ENCODE results near the gene TMEM178B. TPM values are rescaled to one million over a fixed set of nuclear protein-coding genes. Genes with fewer than 3 reads are reported as not detected.

Gene TMEM178B
- total RNA-seq, 1 experiment from 2014 or later, result 0.39 TPM

DNA sequence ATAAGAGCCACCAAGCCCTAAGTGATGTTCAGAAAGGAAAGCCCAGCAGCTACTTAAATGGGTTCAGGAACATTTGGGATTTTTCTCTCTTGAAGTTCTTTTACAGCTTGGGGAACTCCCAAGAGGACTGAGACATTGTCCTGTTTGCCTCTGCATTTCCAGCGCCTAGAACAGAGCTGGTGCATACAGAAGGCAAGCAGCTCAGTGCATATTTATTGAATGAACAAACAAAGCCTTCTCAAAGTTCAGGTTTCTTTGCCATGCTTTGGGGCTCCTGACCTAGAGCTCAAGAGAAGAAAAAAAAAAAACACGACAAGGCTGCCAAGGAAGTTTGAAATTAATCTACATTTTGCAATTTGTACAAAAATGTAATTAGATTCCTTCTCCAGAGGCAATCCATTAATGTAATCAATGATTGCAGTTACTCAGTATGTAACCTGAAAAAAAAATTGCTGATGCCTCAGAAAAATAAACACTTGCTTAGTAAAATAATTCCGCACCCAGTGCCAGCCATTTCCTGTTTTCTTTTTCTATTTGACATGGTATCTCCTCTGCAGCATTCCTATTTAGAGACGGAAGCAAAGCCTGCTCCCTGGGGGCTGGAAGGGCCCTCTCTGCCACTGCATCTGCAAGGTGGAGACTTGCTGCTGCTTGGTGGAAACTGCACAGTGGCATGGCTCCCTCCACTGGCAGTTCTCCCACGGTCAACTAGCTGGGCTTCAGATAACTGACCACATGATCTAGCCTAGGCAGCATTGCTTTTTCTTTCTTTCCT, 157.3 kb downstream of the TMEM178B start:
- Histone ChIP-seq H3K9me3 (ENCODE audit: control insufficient read depth, insufficient read depth, low read depth, low read length) (no peaks in the 10 kb centered on the region), H3K27me3 (ENCODE audit: control insufficient read depth, insufficient read depth, low read length) (peaks cover 3% of the 10 kb centered on the region; the same call in 1 of the 2 replicates), H3K4me3 (ENCODE audit: low read depth in 2 of 2, low read length in 2 of 2) (no peak overlapping the region), H3K27ac (ENCODE audit: low read length) (no peak overlapping the region), H3K4me1 (ENCODE audit: control insufficient read depth, insufficient read depth, low read length) (no peaks in the 10 kb centered on the region), H3K36me3 (ENCODE audit: control insufficient read depth, insufficient read depth, low read length) (no peaks in the 10 kb centered on the region)
- ChIA-PET POLR2A (no interaction called here), CTCF (interaction anchor here (0.7 kb wide), 1 partner anchor 248 kb away, joined by 4 read pairs; no protein-coding TSS in a partner anchor)
- no TSS peak for BruUV-seq (replicated peaks)
- peak; percentile 74 for ATAC-seq
- intact Hi-C loops (cut with micrococcal nuclease; ENCODE audit: unreplicated experiment), result no loop called here
- TF ChIP-seq, protein P1, sequence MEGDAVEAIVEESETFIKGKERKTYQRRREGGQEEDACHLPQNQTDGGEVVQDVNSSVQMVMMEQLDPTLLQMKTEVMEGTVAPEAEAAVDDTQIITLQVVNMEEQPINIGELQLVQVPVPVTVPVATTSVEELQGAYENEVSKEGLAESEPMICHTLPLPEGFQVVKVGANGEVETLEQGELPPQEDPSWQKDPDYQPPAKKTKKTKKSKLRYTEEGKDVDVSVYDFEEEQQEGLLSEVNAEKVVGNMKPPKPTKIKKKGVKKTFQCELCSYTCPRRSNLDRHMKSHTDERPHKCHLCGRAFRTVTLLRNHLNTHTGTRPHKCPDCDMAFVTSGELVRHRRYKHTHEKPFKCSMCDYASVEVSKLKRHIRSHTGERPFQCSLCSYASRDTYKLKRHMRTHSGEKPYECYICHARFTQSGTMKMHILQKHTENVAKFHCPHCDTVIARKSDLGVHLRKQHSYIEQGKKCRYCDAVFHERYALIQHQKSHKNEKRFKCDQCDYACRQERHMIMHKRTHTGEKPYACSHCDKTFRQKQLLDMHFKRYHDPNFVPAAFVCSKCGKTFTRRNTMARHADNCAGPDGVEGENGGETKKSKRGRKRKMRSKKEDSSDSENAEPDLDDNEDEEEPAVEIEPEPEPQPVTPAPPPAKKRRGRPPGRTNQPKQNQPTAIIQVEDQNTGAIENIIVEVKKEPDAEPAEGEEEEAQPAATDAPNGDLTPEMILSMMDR (IDR thresholded peaks at IDR 0.05), result peak; percentile 47
- no peak for TF ChIP-seq TCF7L2 (IDR thresholded peaks at IDR 0.05; ENCODE audit: low read depth, low read length)
- TF ChIP-seq POLR2AphosphoS5 (IDR thresholded peaks at IDR 0.05; ENCODE audit: low read depth, low read length), result no peak
- in situ Hi-C loops (cut with HindIII; ENCODE audit: low pct_unique_long_range_greater_than_20kb, low sequenced_read_pairs), result no loop called here
- no peak for DNase-seq (ENCODE audit: low read depth, low spot score)

DNA sequence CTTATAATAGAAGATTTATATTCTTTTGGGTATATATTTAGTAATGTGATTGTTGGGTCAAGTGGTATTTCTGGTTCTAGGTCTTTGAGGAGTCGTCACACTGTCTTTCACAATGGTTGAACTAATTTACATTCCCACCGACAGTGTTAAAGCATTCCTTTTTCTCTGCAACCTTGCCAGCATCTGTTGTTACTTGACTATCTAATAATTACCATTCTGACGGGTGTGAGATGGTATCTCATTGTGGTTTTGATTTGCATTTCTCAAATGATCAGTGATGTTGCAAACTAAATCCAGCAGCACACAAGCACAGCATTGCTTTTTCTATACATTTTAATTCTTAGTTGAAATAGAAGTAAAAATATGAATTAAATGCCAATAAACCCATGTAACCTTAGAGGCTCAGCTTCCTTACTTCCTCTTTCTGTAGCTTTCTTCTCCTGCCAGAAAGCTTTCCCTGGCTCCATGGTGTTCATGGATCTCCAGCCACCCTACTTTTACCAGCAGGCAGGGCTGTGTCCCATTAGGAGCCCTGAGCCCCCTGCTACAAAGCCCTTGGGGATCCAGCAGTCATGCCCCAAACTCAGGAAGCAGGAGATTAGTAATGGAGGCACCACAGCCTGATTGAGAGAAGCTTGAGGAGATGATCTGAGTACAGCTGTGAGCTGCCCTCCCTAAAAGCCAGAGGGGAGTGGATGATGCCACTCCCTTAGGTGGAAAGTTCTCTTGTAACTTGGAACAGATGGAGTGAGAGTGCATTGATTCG, 158.6 kb downstream of the TMEM178B start:
- CTCF ChIA-PET, result no interaction called here
- no peak for TF ChIP-seq REST (IDR thresholded peaks at IDR 0.05; ENCODE audit: insufficient read depth in 1 of 2, low read depth in 2 of 2, low read length in 1 of 2)
- TF ChIP-seq SIN3A (IDR thresholded peaks at IDR 0.05; ENCODE audit: borderline replicate concordance, insufficient read depth, low read depth, low read length), result no peak
- TF ChIP-seq, protein P1 (IDR thresholded peaks at IDR 0.05), result no peak
- TF ChIP-seq POLR2AphosphoS5 (IDR thresholded peaks at IDR 0.05; ENCODE audit: low read depth, low read length), result no peak
- TF ChIP-seq TCF7L2 (IDR thresholded peaks at IDR 0.05; ENCODE audit: low read depth, low read length), result no peak

More for the DNA sequence above, 158.6 kb downstream of the TMEM178B start:
- intact Hi-C loops (cut with micrococcal nuclease; ENCODE audit: unreplicated experiment) (no loop called here), in situ Hi-C loops (cut with HindIII; ENCODE audit: low pct_unique_long_range_greater_than_20kb, low sequenced_read_pairs) (no loop called here)
- Histone ChIP-seq H3K27me3 (ENCODE audit: control insufficient read depth, insufficient read depth, low read length) (peaks cover 8% of the 10 kb centered on the region; the same call in 1 of the 2 replicates), H3K4me1 (ENCODE audit: control insufficient read depth, insufficient read depth, low read length) (no peaks in the 10 kb centered on the region), H3K27ac (ENCODE audit: low read length) (no peak overlapping the region), H3K9me3 (ENCODE audit: control insufficient read depth, insufficient read depth, low read depth, low read length) (no peaks in the 10 kb centered on the region), H3K4me3 (ENCODE audit: low read depth in 2 of 2, low read length in 2 of 2) (no peak overlapping the region), H3K36me3 (ENCODE audit: control insufficient read depth, insufficient read depth, low read length) (no peaks in the 10 kb centered on the region)
- BruUV-seq (replicated peaks), result no TSS peak
- ATAC-seq (no peak), DNase-seq (ENCODE audit: low read depth, low spot score) (no peak)
- POLR2A ChIA-PET, result no interaction called here

Measured in Panc1 (cell line).